Stimulated activated CD8-positive, alpha-beta memory T cell treated with anti-CD3 and anti-CD28 coated beads, Interleukin-4, amount 100 ng/mL, for 24 hours (primary cell): ENCODE results near the gene IRF9.

Experiments used
- DNase-seq: peaks from one replicate; pipeline ENCODE4 v3.0.0-alpha.2; 2020; ENCODE audit warnings: low read depth

Gene IRF9

GRCh38 chr14:24177891-24178290 is 16.8 kb downstream of the IRF9 start:
- DNase-seq = no peak

- no peak for DNase-seq
These were observed 17.5 kb downstream of the IRF9 start for GRCh38 chr14:24178399-24179178.

GRCh38 chr14:24179294-24179960 is 18.4 kb downstream of the IRF9 start:
- DNase-seq = no peak

- DNase-seq = no peak
These were observed 19.1 kb downstream of the IRF9 start for GRCh38 chr14:24179961-24180796.

GRCh38 chr14:24181371-24182077 is 20.5 kb downstream of the IRF9 start:
- no peak for DNase-seq

GRCh38 chr14:24182110-24182882 is 21.2 kb downstream of the IRF9 start:
- DNase-seq = no peak

GRCh38 chr14:24183014-24183481 is 22.0 kb downstream of the IRF9 start:
- no peak for DNase-seq

GRCh38 chr14:24184104-24184970 is 23.3 kb downstream of the IRF9 start:
- DNase-seq = no peak

- no peak for DNase-seq
These were observed 24.0 kb downstream of the IRF9 start for GRCh38 chr14:24185026-24185425.

GRCh38 chr14:24185741-24186140 is 24.7 kb downstream of the IRF9 start:
- DNase-seq = no peak

- DNase-seq = no peak
These were observed 25.9 kb downstream of the IRF9 start for GRCh38 chr14:24186831-24187538.

DNA sequence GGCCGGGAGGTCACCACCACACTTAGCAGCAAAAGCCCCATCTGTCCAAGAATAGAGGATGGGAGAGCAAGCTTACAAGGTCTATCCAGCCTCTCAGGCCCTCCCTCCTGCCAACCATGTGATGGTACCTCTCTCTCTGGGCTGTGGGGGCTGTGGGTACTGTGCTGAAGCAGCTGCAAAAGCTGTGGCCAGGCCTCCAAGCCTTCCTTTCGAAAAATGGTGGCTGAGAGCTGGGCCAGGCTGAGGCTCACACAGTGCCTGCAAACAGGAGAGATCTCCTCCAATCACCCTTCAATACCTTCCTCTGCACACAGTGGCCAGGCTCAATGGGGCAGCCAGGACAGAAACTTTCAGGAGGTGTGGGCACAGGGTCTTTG is 26.5 kb downstream of the IRF9 start:
- no peak for DNase-seq

DNA sequence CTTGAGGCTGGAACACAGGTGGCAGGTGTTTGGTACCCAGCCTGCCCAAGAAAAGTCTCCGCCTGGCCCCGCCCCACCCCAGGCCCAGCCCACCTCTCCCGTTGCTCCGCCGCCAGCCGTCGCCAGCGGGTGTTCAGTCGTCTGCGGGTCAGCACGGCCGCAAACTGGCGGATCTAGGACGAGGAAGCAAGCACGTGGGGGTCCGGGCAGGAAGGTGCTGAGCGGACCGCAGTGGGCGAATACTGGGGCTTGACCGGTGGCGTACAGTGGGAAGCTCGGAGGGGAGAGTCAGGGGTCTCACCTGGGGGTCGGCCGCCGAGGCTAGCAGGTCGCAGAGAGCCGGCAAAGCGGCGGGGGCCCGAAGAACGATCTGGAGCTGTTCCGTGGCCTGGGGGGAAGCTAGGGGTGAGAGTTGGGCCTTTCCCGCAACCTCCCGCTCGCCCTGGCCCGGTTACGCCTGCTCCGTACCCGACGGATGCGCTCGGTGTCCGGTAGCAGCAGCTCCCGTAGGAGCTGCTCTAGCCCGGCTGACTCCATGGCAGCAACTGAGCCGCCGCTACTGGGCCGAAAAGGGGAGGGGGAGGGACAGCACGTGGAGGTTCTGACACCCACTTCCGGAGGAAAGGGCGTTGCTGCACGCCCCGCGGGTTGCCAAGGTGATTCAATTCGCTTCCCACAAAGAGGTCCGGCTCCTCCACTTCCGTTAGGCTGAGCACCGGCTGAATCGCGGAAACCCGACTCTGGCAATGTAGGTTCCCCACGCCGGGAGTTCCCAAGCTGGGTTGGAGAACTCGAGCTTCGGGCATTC is 27.4 kb downstream of the IRF9 start, which contains the start of gene IPO4:
IPO4 (minus strand) TSS at position 566 of the 808 bp plus-strand sequence; CDS start at position 537, 29 bp downstream.
- DNase-seq = peak; percentile 92

DNA sequence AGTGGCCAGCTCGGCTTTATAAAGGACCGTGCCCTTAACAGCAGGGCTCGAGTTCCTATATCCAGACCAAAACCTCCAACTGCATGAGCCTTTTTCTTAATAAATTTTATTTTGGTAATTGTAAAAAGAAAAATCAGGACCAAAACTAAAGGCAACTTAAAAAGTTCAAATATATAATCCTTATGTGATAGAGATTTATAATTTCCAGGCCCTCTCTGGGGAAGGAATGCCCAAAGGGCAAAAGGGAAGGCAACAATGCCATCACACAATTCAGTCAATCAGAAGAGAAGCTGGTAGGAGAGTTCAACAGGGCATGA is 28.0 kb downstream of the IRF9 start:
- DNase-seq = no peak

DNA sequence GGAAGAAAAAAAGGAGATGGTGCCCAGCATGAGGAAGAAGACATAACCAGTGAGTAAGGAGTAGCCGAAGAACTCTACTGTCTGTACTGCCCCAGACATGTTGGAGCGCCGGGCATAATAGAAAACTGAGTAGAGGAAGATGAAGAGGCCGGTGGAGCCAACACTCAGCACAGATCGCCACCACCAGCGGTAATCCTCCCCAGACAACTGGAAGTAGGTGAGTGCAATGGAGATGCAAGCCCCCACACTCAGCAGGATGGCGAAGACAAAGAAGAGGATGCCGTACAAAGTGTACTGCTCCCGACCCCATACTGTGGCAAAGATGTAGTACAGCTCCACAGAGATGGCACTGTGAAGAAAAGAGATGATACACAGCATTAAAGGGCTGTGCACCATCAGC is 28.4 kb downstream of the IRF9 start:
- DNase-seq = no peak

DNA sequence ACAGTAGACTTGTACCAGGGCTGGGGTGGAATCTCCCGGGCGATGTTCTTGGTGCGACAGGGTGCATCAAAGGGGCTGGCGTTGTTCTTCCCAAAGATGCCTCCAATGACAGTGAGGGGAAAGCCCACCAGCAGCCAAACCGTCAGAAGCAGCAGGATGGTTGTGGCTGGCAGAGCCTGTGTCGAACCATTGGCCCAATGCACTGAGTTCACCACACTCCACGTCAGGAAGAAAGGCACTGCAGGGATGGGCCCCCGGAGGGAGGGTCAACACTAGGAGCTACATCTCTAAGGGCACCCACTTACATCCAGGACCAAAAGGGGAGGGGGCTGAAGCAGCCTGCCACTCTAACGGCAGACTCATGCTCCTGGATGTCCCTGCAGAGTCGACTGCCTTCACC is 29.4 kb downstream of the IRF9 start:
- no peak for DNase-seq

DNA sequence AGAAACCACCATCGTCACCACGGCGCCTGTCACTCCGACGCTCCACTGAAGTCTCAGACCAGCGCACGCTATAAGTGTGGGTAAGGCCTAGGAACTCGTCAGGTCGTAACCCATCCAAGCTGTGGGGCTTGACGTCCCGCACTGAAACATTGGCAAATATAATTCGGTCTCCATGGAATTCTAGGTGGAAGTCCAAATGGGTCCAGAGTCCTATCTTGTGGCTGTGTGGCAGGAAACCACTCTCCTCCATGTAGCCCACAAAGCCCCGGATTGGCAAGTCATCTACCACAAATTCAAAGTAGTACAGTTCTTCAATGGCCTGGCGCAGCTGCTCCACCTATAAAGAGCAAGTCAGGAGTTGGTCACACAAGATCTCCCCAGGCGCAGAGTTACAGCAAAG is 31.9 kb downstream of the IRF9 start:
- DNase-seq = no peak

GRCh38 chr14:24194186-24194872 is 33.3 kb downstream of the IRF9 start:
- DNase-seq = no peak
